IPS DF 4.7 (cell line): Measurements from ENCODE around the gene ARHGAP15.

Experiments
- DNase-seq: peaks from one replicate; pipeline ENCODE4 v3.0.0-alpha.2; 2013; ENCODE audit warnings: low spot score; ENCODE audit errors: extremely low read depth

Gene ARHGAP15

GRCh38 chr2:143807671-143808070 lies 678.5 kb downstream of the ARHGAP15 start:
- no peak for DNase-seq

GRCh38 chr2:143808166-143808565 lies 678.9 kb downstream of the ARHGAP15 start:
- DNase-seq = no peak

- DNase-seq = no peak
Observed at GRCh38 chr2:143815082-143815481, 685.9 kb downstream of the ARHGAP15 start.

GRCh38 chr2:143816916-143817315 lies 687.7 kb downstream of the ARHGAP15 start:
- DNase-seq = no peak
